CD4-positive, alpha-beta T cell treated with Interleukin-6 at 100 ng/mL for 8 hours (primary cell): ENCODE data around the gene CHAC2.
"Not testable (repeated sequence)": the region's sequence is repeated elsewhere in the genome, so short reads cannot be mapped to it uniquely, and the experiment has no call there.

ENCODE experiments used
- DNase-seq: peaks from one replicate; pipeline ENCODE4 v3.0.0-alpha.2; 2020; ENCODE audit warnings: mixed read lengths, low spot score

Gene CHAC2

GRCh38 chr2:53767405-53768241 lies at the start of gene CHAC2:
CHAC2 (plus strand) TSS chr2:53767804; CDS start chr2:53767887, 83 bp downstream.
- peak; percentile 78 for DNase-seq

DNA sequence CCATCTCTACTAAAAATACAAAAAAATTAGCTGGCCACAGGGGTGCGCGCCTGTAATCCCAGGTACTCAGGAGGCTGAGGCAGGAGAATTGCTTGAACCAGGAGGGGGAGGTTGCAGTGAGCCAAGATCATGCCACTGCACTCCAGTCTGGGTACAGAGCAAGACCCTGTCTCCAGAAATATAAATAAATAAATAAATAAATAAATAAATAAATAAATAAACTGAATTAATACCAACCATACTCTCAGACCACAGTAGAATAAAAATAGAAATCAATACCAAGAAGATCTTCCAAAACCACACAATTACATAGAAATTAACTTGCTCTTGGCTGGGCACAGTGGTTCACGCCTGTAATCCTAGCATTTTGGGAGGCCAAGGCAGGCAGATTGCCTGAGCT lies 46.7 kb upstream of the CHAC2 start:
- not testable (repeated sequence) for DNase-seq

- DNase-seq: no peak
These were observed 43.1 kb upstream of the CHAC2 start for GRCh38 chr2:53724536-53724935.

DNA sequence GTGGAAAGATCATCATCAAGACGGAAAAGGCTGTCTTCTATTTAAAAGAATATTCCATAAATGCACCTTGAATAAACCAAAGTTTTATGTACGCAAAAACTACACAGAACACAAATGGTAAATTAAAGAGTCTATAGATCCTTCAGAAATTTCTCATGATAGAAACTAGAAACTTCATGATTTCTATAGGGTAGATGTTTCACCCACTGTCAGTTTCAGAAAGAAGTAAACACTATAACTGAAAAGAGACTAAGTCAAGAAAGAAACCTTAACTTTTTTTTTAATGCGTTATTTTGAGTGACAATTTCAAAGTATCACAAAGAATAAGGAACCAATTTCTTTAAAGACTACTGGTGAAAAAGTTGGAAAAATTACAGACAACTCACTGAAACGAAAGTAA lies 41.9 kb upstream of the CHAC2 start:
- DNase-seq: no peak

GRCh38 chr2:53727921-53728320 lies 39.7 kb upstream of the CHAC2 start:
- no peak for DNase-seq

GRCh38 chr2:53729143-53729762 lies 38.4 kb upstream of the CHAC2 start:
- no peak for DNase-seq

DNA sequence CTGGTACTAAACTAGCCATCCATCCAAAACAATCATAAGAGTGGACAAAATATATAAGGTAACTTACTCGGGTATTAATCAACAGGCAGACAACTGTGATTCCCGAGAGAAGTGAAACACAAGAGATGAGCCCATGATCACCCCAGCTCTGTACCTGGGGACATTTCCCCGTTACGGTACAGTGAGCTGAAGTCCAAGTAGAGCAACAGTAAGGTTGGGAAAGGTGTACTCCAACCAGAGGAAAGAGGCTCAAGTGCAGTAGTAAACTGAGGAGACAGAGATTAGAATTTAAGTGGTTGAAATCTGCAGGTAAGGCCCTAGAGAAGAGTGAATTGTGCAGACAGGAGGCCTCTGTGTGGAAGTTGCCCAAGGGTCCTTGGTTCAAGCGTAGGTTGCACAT lies 30.5 kb upstream of the CHAC2 start:
- no peak for DNase-seq

GRCh38 chr2:53739032-53739431 lies 28.6 kb upstream of the CHAC2 start:
- DNase-seq: no peak

- no peak for DNase-seq
These were observed 27.4 kb upstream of the CHAC2 start for GRCh38 chr2:53740170-53740569.

GRCh38 chr2:53744395-53745065 lies 23.1 kb upstream of the CHAC2 start:
- no peak for DNase-seq

- no peak for DNase-seq
These were observed 17.4 kb upstream of the CHAC2 start for GRCh38 chr2:53750041-53750768.

GRCh38 chr2:53751728-53752127 lies 15.9 kb upstream of the CHAC2 start:
- no peak for DNase-seq

DNA sequence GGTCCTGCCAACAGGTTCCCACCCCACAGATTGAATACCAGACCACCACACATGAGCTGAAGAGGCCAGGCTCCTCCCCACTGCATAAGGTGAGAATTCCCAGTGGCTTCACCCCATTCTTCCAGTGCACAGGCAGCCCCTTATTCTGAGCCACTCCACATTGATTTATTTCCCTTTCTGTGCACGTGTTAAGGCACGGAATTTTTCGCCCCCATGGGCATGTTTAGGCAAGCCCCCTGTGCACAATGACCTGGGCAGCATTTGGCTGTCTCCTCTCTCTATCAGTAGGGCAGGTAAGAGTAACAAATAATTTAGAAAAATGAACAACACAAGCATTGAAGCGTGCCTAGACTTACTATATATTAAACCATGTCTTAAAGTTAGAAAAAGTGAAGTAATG lies 15.2 kb upstream of the CHAC2 start:
- DNase-seq: no peak

GRCh38 chr2:53753041-53753440 lies 14.6 kb upstream of the CHAC2 start:
- no peak for DNase-seq

GRCh38 chr2:53755121-53755520 lies 12.5 kb upstream of the CHAC2 start:
- no peak for DNase-seq

DNA sequence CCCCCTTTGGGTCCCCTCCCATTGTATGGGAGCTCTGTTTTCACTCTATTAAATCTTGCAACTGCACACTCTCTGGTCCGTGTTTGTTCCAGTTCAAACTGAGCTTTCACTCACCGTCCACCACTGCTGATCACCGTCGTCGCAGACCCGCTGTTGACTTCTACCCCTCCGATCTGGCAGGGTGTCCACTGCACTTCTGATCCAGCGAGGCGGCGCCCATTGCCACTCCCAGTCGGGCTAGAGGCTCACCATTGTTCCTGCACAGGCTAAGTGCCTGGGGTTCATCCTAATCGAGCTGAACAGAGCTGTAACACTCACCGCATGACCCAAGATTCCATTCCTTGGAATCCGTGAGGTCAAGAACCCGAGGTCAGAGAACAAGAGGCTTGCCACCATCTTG lies 11.0 kb upstream of the CHAC2 start:
- DNase-seq: no peak

DNA sequence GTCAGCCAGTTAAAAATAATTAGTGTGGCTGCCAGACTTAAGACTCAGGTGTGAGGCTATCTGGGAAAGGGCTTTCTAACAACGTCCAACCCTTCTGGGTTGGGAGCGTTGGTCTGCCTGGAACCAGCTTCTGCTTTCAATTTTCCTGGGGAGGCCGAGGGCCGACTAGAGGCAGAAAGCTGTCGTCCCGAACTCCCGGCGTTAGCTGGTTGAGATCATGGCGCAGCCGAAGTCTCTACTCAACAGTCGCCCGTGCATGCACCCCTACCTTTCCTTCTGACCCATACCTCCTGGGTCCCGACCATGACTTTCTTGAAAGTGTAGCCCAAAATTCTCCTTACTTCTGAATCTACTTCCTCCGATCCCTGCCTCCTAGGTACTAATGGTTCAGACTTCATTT lies 10.4 kb upstream of the CHAC2 start:
- DNase-seq: not testable (repeated sequence)

- DNase-seq: no peak
These were observed 1.8 kb upstream of the CHAC2 start for GRCh38 chr2:53765767-53766166.

GRCh38 chr2:53768242-53768542 lies 588 bp downstream of the CHAC2 start:
- DNase-seq: peak; percentile 44

GRCh38 chr2:53769318-53769945 lies 1.8 kb downstream of the CHAC2 start:
- DNase-seq: no peak

DNA sequence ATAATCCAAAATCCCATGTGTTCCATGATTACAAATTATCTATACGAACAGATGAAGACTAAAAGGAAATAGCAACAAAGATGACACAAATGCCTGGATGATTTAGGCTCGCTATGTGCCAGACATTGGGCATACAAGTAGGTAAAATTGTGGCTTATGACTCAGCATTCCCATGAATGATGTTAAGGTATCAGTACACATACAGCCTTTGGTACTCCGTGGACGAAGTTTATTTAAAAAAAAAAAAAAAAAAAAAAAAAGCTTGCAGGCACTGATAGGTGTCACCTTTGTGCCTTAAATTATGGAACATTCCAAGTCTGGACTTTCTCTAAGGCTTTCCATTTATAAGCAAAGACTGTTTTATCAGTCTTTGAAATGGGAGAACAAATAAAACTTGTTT lies 2.7 kb downstream of the CHAC2 start:
- no peak for DNase-seq

DNA sequence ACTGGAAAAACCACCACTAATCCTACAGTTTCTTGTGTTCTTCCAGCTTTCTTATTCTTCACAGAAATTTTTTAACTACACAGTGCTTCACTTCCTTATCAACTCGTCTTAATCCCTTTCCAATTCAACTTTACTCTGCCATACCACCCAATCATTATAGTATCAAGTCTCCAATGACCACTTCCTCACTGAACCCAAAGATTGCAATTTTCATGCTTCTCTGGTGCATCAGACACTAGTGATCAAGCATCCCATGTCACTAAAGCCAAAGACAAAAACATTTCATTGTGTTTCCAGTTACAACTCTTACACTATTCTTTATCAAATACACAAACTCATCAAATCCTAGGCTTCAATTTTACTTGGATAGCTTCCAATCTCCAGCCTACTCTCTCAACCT lies 9.5 kb downstream of the CHAC2 start:
- no peak for DNase-seq
